Activated naive CD4-positive, alpha-beta T cell treated with anti-CD3 and anti-CD28 coated beads, Interleukin-2, amount 50 U/mL, for 72 hours (primary cell): Measurements from ENCODE around the gene CPSF3. TPM values are rescaled to one million over a fixed set of nuclear protein-coding genes. Genes with fewer than 3 reads are reported as not detected.
"Not testable (repeated sequence)": the region's sequence is repeated elsewhere in the genome, so short reads cannot be mapped to it uniquely, and the experiment has no call there.

ENCODE experiments used
- ATAC-seq, 2 donors: fragments of 150-1000 bp; cut with Tn5 transposase; 2 replicates each; pipeline ENCODE4 v1.10.0; 2021; ENCODE audit warnings: mild to moderate bottlenecking in 2 of 2, moderate library complexity in 2 of 2
- DNase-seq, 2 donors: peaks; one replicate each; pipeline ENCODE4 v3.0.0; 2021 to 2022; ENCODE audit warnings: low spot score in 2 of 2
- H3K27ac Mint-ChIP-seq, 2 donors: one replicate each; pipeline ENCODE4 v1.8.0; 2022; ENCODE audit warnings: mild to moderate bottlenecking in 2 of 2, mixed read lengths in 2 of 2
- H3K36me3 Mint-ChIP-seq, 2 donors: one replicate each; pipeline ENCODE4 v1.8.0; 2022; ENCODE audit warnings: mixed read lengths in 2 of 2
- H3K9me3 Mint-ChIP-seq, 2 donors: one replicate each; pipeline ENCODE4 v1.8.0; 2022; ENCODE audit warnings: mixed read lengths in 2 of 2
- total RNA-seq, 2 donors: library from RNA; stranded (reverse); gene quantifications; one replicate each; pipeline ENCODE4 v1.2.3, GENCODE V29; 2022

The CPSF3 gene
- total RNA-seq, 2 donors from 2014 or later = 55.8 to 63.3 TPM

- no peak for DNase-seq
- Mint-ChIP-seq H3K27ac (no peak overlapping the region), H3K9me3 (no peaks in the 10 kb centered on the region), H3K36me3 (no peaks in the 10 kb centered on the region)
- ATAC-seq = no peak
These were observed 32.5 kb upstream of the CPSF3 start for GRCh38 chr2:9390991-9391390.

- ATAC-seq (no peak), DNase-seq (no peak)
- no peaks in the 10 kb centered on the region for H3K9me3 Mint-ChIP-seq
- no peak overlapping the region for H3K27ac Mint-ChIP-seq
- no peaks in the 10 kb centered on the region for H3K36me3 Mint-ChIP-seq
These were observed 31.3 kb upstream of the CPSF3 start for GRCh38 chr2:9391961-9392720.

GRCh38 chr2:9392898-9393765, 30.3 kb upstream of the CPSF3 start:
- no peak overlapping the region for H3K27ac Mint-ChIP-seq
- no peaks in the 10 kb centered on the region for H3K9me3 Mint-ChIP-seq
- ATAC-seq (no peak), DNase-seq (no peak)
- no peaks in the 10 kb centered on the region for H3K36me3 Mint-ChIP-seq

DNA sequence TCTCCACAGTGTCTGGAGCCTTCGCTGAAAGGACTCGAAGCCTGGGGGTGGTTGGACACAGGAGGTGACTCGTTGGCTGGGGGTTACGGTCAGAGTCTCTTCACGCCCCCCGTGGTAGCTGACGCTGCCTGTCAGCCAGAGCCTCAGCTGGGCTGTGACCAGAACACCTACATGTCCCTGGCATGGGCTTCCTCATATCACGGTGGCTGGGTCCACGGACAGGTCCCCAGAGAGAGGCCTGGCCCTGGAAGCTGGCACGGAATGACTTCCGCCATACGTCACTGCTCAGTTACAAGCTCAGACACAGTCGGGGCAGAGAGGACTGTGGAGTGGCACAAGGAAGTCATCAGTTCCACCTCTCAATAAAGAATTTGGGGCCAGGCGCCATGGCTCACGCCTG, 28.6 kb upstream of the CPSF3 start:
- no peak overlapping the region for H3K27ac Mint-ChIP-seq
- DNase-seq (no peak), ATAC-seq (no peak)
- H3K9me3 Mint-ChIP-seq = no peaks in the 10 kb centered on the region
- H3K36me3 Mint-ChIP-seq = no peaks in the 10 kb centered on the region

DNA sequence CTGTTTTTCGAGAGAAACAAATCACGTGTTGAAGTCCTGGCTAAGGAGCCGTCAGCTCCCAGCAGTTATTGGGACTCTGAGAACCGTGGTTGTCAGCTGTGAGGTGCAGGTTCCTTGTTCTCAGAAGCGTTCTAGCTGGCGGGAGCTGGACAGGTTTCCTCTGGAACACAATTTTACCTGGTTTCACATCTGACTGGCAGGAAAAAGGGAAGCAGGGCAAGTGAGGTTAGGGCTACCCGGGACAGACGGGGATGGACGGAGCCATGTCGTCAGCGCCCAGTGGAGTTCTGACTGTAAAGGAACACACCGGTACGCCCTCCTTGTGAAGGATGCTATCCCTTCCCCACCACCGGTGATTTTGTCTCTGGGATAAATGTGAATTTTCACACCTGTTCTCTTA, 26.3 kb upstream of the CPSF3 start:
- Mint-ChIP-seq H3K27ac (no peak overlapping the region), H3K36me3 (no peaks in the 10 kb centered on the region), H3K9me3 (no peaks in the 10 kb centered on the region)
- ATAC-seq (no peak), DNase-seq (no peak)

DNA sequence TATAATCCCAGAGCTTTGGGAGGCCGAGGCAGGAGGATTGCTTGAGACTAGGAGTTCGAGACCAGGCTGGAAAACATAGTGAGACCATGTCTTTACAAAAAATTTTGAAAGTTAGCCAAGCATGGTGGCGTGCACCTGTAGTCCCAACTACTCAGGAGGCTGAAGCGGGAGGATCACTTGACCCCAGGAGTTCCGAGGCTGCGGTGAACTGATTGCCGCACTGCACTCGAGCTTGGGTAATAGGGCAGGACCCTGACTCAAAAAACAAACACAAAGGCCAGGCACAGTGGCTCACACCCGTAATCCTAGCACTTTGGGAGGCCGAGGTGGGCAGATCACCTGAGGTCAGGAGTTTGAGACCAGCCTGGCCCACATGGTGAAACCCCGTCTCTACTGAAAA, 25.2 kb upstream of the CPSF3 start:
- not testable (repeated sequence) for H3K9me3 Mint-ChIP-seq, DNase-seq, H3K36me3 Mint-ChIP-seq, ATAC-seq, H3K27ac Mint-ChIP-seq

DNA sequence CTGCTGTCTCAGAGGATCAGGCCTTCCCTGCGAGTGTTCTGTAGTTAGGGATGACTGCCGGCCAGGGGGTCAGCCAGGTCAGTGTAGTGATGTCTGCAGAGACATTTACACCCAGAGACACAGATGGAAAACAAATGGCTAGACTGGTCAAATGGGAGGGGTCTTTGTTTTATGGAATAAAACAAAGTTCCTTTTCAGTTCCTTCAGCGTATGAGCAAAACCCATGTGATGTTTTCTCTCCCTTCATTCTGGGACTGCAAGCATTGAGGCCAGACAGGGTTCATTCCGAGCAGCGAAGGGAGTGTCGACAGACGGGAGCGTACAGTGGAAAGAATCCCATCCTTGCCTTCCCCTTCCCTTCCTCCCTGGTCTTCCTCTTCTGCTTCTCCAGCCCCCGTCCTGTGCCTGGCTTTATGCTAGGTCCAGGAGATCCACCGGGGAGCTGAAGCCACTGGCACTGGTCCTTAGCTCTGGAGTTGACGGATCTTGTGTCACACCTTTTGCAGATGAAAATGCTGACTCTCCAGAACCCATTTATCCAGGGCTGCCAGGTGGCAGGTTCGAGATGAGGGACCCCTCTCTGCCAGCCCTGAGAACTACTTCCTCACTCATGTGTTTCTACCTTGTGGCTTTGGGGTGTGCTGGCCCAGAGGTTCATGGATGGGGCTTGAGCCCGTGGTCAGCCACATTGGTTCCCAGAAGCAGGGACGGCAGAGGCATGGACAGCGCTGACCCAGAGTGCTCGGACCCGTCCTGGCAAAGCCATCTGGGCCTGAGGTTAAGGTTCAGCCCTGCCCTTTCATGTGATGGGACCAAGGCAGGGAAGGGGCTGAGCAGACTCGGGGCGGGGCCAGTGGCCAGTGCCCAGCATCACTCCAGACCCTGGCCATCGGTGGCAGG, 24.3 kb upstream of the CPSF3 start:
- ATAC-seq (no peak), DNase-seq (no peak)
- Mint-ChIP-seq H3K36me3 (no peaks in the 10 kb centered on the region), H3K27ac (no peak overlapping the region), H3K9me3 (no peaks in the 10 kb centered on the region)

DNA sequence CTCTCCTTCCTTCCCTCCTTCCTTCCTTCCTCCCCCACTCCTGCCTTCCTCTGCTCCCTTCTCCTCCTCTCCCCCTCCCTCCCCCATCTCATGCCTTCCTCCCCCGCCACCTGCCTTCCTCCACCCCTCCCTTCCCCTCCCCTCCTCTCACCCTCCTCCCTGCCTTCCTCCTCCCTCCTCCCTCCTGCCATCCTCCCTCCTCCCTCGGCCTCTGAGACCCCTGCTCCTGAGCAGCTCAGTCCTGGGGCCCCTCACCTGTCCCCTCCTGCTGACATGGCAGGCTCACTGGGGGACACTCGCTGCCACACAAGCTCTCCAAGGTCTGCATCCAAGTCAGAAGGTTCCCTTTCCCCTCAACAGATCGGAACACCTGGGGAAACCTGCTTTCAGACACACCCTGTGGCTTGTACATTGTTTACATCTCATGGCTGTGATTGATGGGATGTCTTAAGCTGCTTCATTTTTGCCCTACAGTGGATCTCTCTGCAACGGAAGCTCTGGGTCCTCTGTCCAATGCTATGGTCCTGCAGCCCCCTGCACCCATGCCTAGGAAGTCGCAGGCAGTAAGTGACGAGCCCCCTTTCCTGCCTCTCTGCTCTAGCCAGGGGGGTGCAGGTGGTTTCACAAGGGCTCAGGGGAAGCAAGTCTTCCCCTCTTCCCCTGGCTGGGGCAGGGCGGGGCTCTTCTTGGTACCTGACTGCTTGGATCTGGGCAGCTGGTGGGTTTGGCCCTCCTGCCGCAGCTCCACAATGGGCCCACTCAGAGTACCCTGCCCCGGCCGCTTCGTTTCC, 23.0 kb upstream of the CPSF3 start:
- H3K27ac Mint-ChIP-seq = peak overlapping the region; percentile 11 to 74
- ATAC-seq (no peak), DNase-seq (no peak)
- no peaks in the 10 kb centered on the region for H3K9me3 Mint-ChIP-seq
- H3K36me3 Mint-ChIP-seq = no peaks in the 10 kb centered on the region

DNA sequence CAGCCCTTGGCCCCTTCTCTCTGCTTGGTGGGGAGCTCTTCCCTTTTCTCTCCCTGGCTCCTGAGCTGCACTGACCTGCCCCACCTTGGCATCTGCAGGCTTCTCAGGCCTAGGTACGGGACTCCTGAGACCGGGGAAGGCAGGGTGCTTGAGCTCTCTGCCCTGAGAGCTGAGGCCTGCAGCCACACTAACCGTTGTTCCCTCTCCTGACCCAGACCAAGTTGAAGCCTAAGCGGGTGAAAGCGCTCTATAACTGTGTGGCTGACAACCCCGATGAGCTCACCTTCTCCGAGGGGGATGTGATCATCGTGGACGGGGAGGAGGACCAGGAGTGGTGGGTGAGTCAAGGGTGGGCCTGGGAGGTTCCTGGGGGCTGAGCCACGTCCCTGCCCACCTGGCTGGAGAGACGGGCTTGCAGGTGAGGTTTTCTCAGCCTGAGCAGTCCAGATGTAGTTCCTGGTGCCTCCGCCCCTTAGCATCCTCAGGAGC, 22.4 kb upstream of the CPSF3 start:
- ATAC-seq (no peak), DNase-seq (no peak)
- Mint-ChIP-seq H3K36me3 (no peaks in the 10 kb centered on the region), H3K9me3 (no peaks in the 10 kb centered on the region), H3K27ac (peak overlapping the region; percentile 11 to 74)

GRCh38 chr2:9401646-9402371, 21.6 kb upstream of the CPSF3 start:
- Mint-ChIP-seq H3K9me3 (no peaks in the 10 kb centered on the region), H3K27ac (no peak overlapping the region), H3K36me3 (no peaks in the 10 kb centered on the region)
- DNase-seq = no peak
- ATAC-seq = no peak

- DNase-seq (peak in 1 of 2 donors; percentile 11), ATAC-seq (no peak)
- H3K27ac Mint-ChIP-seq = no peak overlapping the region
- H3K36me3 Mint-ChIP-seq = no peaks in the 10 kb centered on the region
- no peaks in the 10 kb centered on the region for H3K9me3 Mint-ChIP-seq
These were observed 19.5 kb upstream of the CPSF3 start for GRCh38 chr2:9403924-9404323.

GRCh38 chr2:9404451-9404850, 19.0 kb upstream of the CPSF3 start:
- ATAC-seq (no peak), DNase-seq (no peak)
- no peaks in the 10 kb centered on the region for H3K36me3 Mint-ChIP-seq
- no peaks in the 10 kb centered on the region for H3K9me3 Mint-ChIP-seq
- no peak overlapping the region for H3K27ac Mint-ChIP-seq

- Mint-ChIP-seq H3K36me3 (peaks cover 0 to under 1% of the 10 kb centered on the region in 2 donors), H3K27ac (no peak overlapping the region), H3K9me3 (no peaks in the 10 kb centered on the region)
- ATAC-seq (no peak), DNase-seq (no peak)
These were observed 17.8 kb upstream of the CPSF3 start for GRCh38 chr2:9405636-9406035.

GRCh38 chr2:9406529-9407362, 16.7 kb upstream of the CPSF3 start:
- H3K27ac Mint-ChIP-seq = peak overlapping the region in 1 of 2 donors; percentile 30
- H3K36me3 Mint-ChIP-seq = peaks cover 0 to 7% of the 10 kb centered on the region in 2 donors
- ATAC-seq = no peak
- no peak for DNase-seq
- no peaks in the 10 kb centered on the region for H3K9me3 Mint-ChIP-seq

DNA sequence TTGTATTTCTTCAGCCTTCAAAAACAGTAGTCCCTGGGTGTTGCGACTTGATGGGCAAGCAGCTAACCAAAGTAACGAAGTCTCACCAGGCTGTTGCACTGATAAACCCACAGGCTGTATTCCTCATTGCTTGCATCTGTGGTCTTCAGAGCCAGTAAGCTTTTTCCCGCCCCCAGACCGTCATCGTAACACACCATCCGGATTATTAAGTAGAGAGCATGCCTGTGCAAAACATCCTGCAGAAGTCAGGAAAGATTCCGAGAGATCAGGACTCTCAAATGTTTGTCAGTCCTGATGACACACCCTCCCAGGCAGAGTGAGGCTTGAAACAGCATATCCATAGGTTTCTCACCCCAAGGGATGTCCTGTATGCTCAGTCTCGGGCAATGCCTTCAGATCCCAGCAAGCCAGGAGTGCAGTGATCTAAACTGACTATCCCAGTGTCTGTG, 16.1 kb upstream of the CPSF3 start:
- no peaks in the 10 kb centered on the region for H3K9me3 Mint-ChIP-seq
- H3K27ac Mint-ChIP-seq = peak overlapping the region in 1 of 2 donors; percentile 30
- peaks cover 0 to 7% of the 10 kb centered on the region in 2 donors for H3K36me3 Mint-ChIP-seq
- ATAC-seq (no peak), DNase-seq (no peak)
